Sigmoid colon (tissue), 7 donors: Measurements from ENCODE around the gene SPRR2D. TPM values are rescaled to one million over a fixed set of nuclear protein-coding genes. Genes with fewer than 3 reads are reported as not detected.

Experiments used
- DNase-seq: peaks from one replicate; pipeline ENCODE4 v3.0.0-alpha.2; 2019
- H3K27ac ChIP-seq, 4 donors: fragments of 200-600 bp; sonication (generic); one replicate each; pipeline ENCODE4 v1.5.1; 2016 to 2019; ENCODE audit warnings: mild to moderate bottlenecking in 1 of 4
- H3K27me3 ChIP-seq, 3 donors: fragments of 200-600 bp; sonication (generic); one replicate each; pipeline ENCODE4 v1.5.1; 2019; ENCODE audit warnings: mild to moderate bottlenecking in 1 of 3
- H3K36me3 ChIP-seq, 4 donors: fragments of 200-600 bp; sonication (generic); one replicate each; pipeline ENCODE4 v1.5.1; 2016 to 2019
- H3K4me1 ChIP-seq, 4 donors: fragments of 200-600 bp; sonication (generic); one replicate each; pipeline ENCODE4 v1.5.1; 2017 to 2019
- H3K4me3 ChIP-seq, 4 donors: fragments of 200-600 bp; sonication (generic); one replicate each; pipeline ENCODE4 v1.5.1; 2017 to 2019; ENCODE audit warnings: mild to moderate bottlenecking in 2 of 4, moderate library complexity in 1 of 4
- H3K9me3 ChIP-seq, 4 donors: fragments of 200-600 bp in 3 of 4; sonication (generic) in 3 of 4; one replicate each; pipeline versions ENCODE4 v1.5.1 to v1.6.1; 2013 to 2019
- CTCF ChIP-seq, 4 experiments: fragments of 450-650 bp in 3 of 4; fragments of 200-600 bp in 1 of 4; IDR thresholded peaks; one replicate each; pipeline ENCODE4 v1.5.1; 2016 to 2019; ENCODE audit warnings: antibody characterized with exemption in 4 of 4, mild to moderate bottlenecking in 3 of 4, moderate library complexity in 2 of 4
- EP300 ChIP-seq, 4 donors: sonication (generic); formaldehyde crosslinking; IDR thresholded peaks; one replicate each; pipeline ENCODE4 v1.6.1; 2017; ENCODE audit warnings: antibody characterized with exemption in 4 of 4
- POLR2A ChIP-seq, 2 donors: fragments of 450-650 bp; IDR thresholded peaks; one replicate each; pipeline ENCODE4 v1.6.1; 2016; ENCODE audit warnings: antibody characterized with exemption in 2 of 2, mild to moderate bottlenecking in 2 of 2, moderate library complexity in 2 of 2
- POLR2AphosphoS5 ChIP-seq, 4 donors: sonication (generic); formaldehyde crosslinking; IDR thresholded peaks; one replicate each; pipeline ENCODE4 v1.6.1; 2017; ENCODE audit warnings: antibody characterized with exemption in 4 of 4
- whole genome bisulfite sequencing, 2 donors: extraction: QIAGEN DNeasy Blood & Tissue Kit; methylation state at CpG; one replicate each; pipeline ENCODE4 v1.1.7; 2013; 5-methylcytosine and 5-hydroxymethylcytosine counted together
- intact Hi-C: fragments of 100-400 bp; cut with DNase I; formaldehyde crosslinking; loops from one replicate; pipeline ENCODE4 v1.15.1; 2023
- polyA plus RNA-seq, 3 donors: library from polyadenylated mRNA; stranded (reverse); fragments of 200-250 nt; gene quantifications; one replicate each; pipeline ENCODE4 v1.2.3, GENCODE V29; 2013
- total RNA-seq, 4 donors: library from RNA; depleted of rRNA; stranded (reverse); fragments of >200 nt; gene quantifications; one replicate each; pipeline ENCODE4 v1.1.0, GENCODE V29; 2016
- donor health status: healthy with polysubstance abuse.
- donor health status: Bipolar disorder and iron deficiency.
- donor health status: healthy.

SPRR2D gene
- total and polyA plus RNA-seq, 7 donors = 0.29 TPM; not detected in 6

- no peak for DNase-seq
- Histone ChIP-seq H3K36me3 (no peaks in the 10 kb centered on the region), H3K27ac (no peak within 1 kb of the TSS), H3K4me1 (no peaks in the 10 kb centered on the region), H3K9me3 (no peaks in the 10 kb centered on the region), H3K4me3 (no peak within 1 kb of the TSS), H3K27me3 (no peaks in the 10 kb centered on the region)
- TF ChIP-seq EP300 (IDR thresholded peaks at IDR 0.05) (no peak), POLR2AphosphoS5 (IDR thresholded peaks at IDR 0.05) (no peak), CTCF (IDR thresholded peaks at IDR 0.05) (no peak), POLR2A (IDR thresholded peaks at IDR 0.05) (no peak)
- WGBS, 2 donors = 60 to 91% methylated on average over 2 of the region's 2 CpGs
- intact Hi-C loops = no loop called here
These were observed 30.6 kb upstream of the SPRR2D start, which contains the start of gene SPRR2B for GRCh38 chr1:153071511-153071910. SPRR2B (minus strand) TSS chr1:153071611; CDS start chr1:153070839, 772 bp downstream.

- DNase-seq = no peak
- no peak overlapping the region for H3K27ac ChIP-seq
- H3K36me3 ChIP-seq = no peaks in the 10 kb centered on the region
- intact Hi-C loops = no loop called here
- H3K4me3 ChIP-seq = no peak overlapping the region
- no peaks in the 10 kb centered on the region for H3K4me1 ChIP-seq
- H3K27me3 ChIP-seq = no peaks in the 10 kb centered on the region
- TF ChIP-seq EP300 (IDR thresholded peaks at IDR 0.05) (no peak), POLR2A (IDR thresholded peaks at IDR 0.05) (no peak), POLR2AphosphoS5 (IDR thresholded peaks at IDR 0.05) (no peak), CTCF (IDR thresholded peaks at IDR 0.05) (no peak)
- no peaks in the 10 kb centered on the region for H3K9me3 ChIP-seq
- 53 to 74% methylated on average over 2 of the region's 2 CpGs for WGBS, 2 donors
These were observed 29.3 kb upstream of the SPRR2D start for GRCh38 chr1:153070243-153070642.

GRCh38 chr1:153058826-153059784, 18.2 kb upstream of the SPRR2D start:
- no peaks in the 10 kb centered on the region for H3K27me3 ChIP-seq
- no peak for DNase-seq
- intact Hi-C loops = no loop called here
- no peaks in the 10 kb centered on the region for H3K36me3 ChIP-seq
- no peak overlapping the region for H3K4me3 ChIP-seq
- H3K9me3 ChIP-seq = no peaks in the 10 kb centered on the region
- H3K27ac ChIP-seq = no peak overlapping the region
- WGBS, 2 donors = 71 to 77% methylated on average over 6 of the region's 6 CpGs
- TF ChIP-seq CTCF (IDR thresholded peaks at IDR 0.05) = no peak
- no peak for TF ChIP-seq EP300 (IDR thresholded peaks at IDR 0.05)
- TF ChIP-seq POLR2AphosphoS5 (IDR thresholded peaks at IDR 0.05) = no peak
- no peak for TF ChIP-seq POLR2A (IDR thresholded peaks at IDR 0.05)
- H3K4me1 ChIP-seq = no peaks in the 10 kb centered on the region

GRCh38 chr1:153058154-153058553, 17.2 kb upstream of the SPRR2D start:
- Histone ChIP-seq H3K27me3 (no peaks in the 10 kb centered on the region), H3K36me3 (no peaks in the 10 kb centered on the region), H3K27ac (no peak overlapping the region), H3K4me3 (no peak overlapping the region), H3K9me3 (peaks cover 0 to 3% (median 0%) of the 10 kb centered on the region in 4 donors), H3K4me1 (no peaks in the 10 kb centered on the region)
- WGBS, 2 donors = 56 to 60% methylated on average over 2 of the region's 2 CpGs
- DNase-seq = no peak
- intact Hi-C loops = no loop called here
- TF ChIP-seq POLR2A (IDR thresholded peaks at IDR 0.05) (no peak), CTCF (IDR thresholded peaks at IDR 0.05) (no peak), EP300 (IDR thresholded peaks at IDR 0.05) (no peak), POLR2AphosphoS5 (IDR thresholded peaks at IDR 0.05) (no peak)
